Lower leg skin (tissue), 3 donors: Measurements from ENCODE around the gene PTPRN2.

Source experiments
- POLR2A ChIP-seq, 2 donors: fragments of 450-650 bp; IDR thresholded peaks; one replicate each; pipeline ENCODE4 v1.6.1; 2016 to 2017; ENCODE audit warnings: antibody characterized with exemption in 2 of 2, mild to moderate bottlenecking in 1 of 2, moderate library complexity in 1 of 2
- TF ChIP-seq, protein P1 (sequence below), 3 donors: fragments of 450-650 bp; IDR thresholded peaks; one replicate each; pipeline ENCODE4 v1.5.1; 2016; ENCODE audit warnings: antibody characterized with exemption in 3 of 3, mild to moderate bottlenecking in 3 of 3, moderate library complexity in 2 of 3

DNA sequence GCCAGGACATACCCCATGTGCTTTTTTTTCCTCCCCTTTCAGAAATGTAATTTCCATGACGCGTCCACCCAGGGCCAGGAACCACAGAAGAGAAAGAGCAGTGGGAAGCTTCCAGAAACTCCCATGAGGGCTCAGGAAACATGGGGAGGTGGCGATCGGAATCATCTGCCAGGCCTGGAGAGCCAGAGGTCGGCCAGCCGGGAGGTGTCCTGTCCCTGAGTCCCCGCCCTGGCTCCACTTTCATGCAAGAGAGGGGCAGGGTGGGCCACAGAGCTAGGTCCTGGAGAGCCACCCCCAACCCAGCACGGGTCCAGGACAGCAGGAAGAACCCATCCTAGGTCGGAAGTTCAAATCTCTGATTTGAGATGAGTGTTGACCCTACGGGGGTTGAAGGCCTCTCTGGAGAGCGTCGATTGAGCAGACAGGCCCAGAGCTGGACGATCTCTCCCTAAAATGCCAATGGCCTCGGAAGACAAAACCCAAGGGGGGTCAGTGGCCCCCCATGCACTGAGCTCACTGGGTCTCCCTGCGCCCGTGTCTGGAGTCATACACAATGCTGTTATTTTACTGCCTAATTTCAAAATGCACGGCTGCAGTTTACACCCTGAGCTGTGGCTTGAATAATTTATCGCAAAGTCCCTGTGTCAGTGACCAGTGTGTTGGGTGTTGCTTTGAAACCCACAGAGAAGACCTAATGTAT, 594.1 kb downstream of the PTPRN2 start:
- TF ChIP-seq, protein P1, sequence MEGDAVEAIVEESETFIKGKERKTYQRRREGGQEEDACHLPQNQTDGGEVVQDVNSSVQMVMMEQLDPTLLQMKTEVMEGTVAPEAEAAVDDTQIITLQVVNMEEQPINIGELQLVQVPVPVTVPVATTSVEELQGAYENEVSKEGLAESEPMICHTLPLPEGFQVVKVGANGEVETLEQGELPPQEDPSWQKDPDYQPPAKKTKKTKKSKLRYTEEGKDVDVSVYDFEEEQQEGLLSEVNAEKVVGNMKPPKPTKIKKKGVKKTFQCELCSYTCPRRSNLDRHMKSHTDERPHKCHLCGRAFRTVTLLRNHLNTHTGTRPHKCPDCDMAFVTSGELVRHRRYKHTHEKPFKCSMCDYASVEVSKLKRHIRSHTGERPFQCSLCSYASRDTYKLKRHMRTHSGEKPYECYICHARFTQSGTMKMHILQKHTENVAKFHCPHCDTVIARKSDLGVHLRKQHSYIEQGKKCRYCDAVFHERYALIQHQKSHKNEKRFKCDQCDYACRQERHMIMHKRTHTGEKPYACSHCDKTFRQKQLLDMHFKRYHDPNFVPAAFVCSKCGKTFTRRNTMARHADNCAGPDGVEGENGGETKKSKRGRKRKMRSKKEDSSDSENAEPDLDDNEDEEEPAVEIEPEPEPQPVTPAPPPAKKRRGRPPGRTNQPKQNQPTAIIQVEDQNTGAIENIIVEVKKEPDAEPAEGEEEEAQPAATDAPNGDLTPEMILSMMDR (IDR thresholded peaks at IDR 0.05): no peak
- no peak for TF ChIP-seq POLR2A (IDR thresholded peaks at IDR 0.05)
